Trophoblast cell (in vitro differentiated cells and primary cell): Measurements from ENCODE around the gene AGER.
A peak's percentile ranks its signal among the peaks of the same experiment; 100 is the strongest.

Experiments
- DNase-seq, 2 donors: peaks; one replicate each; pipeline ENCODE4 v3.0.0-alpha.2; 2016
- H2AFZ ChIP-seq: 2 replicates; pipeline ENCODE4 v1.6.1; 2013; ENCODE audit warnings: low read length, moderate library complexity, mild to moderate bottlenecking; ENCODE audit not compliant: insufficient read depth, poor library complexity
- H2AK5ac ChIP-seq: 2 replicates; pipeline ENCODE4 v1.6.1; 2013; ENCODE audit warnings: mild to moderate bottlenecking, low read length
- H2BK120ac ChIP-seq: 2 replicates; pipeline ENCODE4 v1.6.1; 2013; ENCODE audit warnings: low read length, mild to moderate bottlenecking, moderate library complexity; ENCODE audit not compliant: insufficient read depth, poor library complexity
- H2BK12ac ChIP-seq: 2 replicates; pipeline ENCODE4 v1.6.1; 2013; ENCODE audit warnings: mild to moderate bottlenecking, low read length, moderate library complexity
- H2BK5ac ChIP-seq: 2 replicates; pipeline ENCODE4 v1.6.1; 2013; ENCODE audit warnings: low read length, low read depth, moderate library complexity, mild to moderate bottlenecking; ENCODE audit not compliant: poor library complexity
- H3K14ac ChIP-seq: 2 replicates; pipeline ENCODE4 v1.6.1; 2013; ENCODE audit warnings: mild to moderate bottlenecking, low read length
- H3K18ac ChIP-seq: 2 replicates; pipeline ENCODE4 v1.6.1; 2013; ENCODE audit warnings: mild to moderate bottlenecking, low read length
- H3K23ac ChIP-seq: 2 replicates; pipeline ENCODE4 v1.6.1; 2013; ENCODE audit warnings: low read length
- H3K27ac ChIP-seq: 2 replicates; pipeline ENCODE4 v1.5.1; 2013; ENCODE audit warnings: low read depth, mild to moderate bottlenecking, inconsistent platforms, low read length, moderate library complexity
- H3K27me3 ChIP-seq: 2 replicates; pipeline ENCODE4 v1.6.1; 2013; ENCODE audit warnings: inconsistent platforms, mild to moderate bottlenecking, low read length, moderate library complexity; ENCODE audit not compliant: insufficient read depth
- H3K36me3 ChIP-seq, 2 experiments: 1 replicate in 1 of 2; 2 replicates in 1 of 2; pipeline ENCODE4 v1.6.1; 2013; ENCODE audit warnings: low read length in 2 of 2, mild to moderate bottlenecking in 2 of 2, moderate library complexity in 1 of 2; ENCODE audit not compliant: insufficient read depth in 2 of 2, control insufficient read depth in 1 of 2
- H3K4ac ChIP-seq: 2 replicates; pipeline ENCODE4 v1.6.1; 2013; ENCODE audit warnings: low read depth, mild to moderate bottlenecking, low read length, moderate library complexity
- H3K4me1 ChIP-seq, 2 experiments: 1 replicate in 1 of 2; 2 replicates in 1 of 2; pipeline ENCODE4 v1.6.1; 2013; ENCODE audit warnings: low read length in 2 of 2, mild to moderate bottlenecking in 2 of 2, moderate library complexity in 1 of 2; ENCODE audit not compliant: insufficient read depth in 2 of 2, control insufficient read depth in 1 of 2
- H3K4me2 ChIP-seq: 2 replicates; pipeline ENCODE4 v1.6.1; 2013; ENCODE audit warnings: inconsistent platforms, mild to moderate bottlenecking, low read length, moderate library complexity
- H3K4me3 ChIP-seq: 2 replicates; pipeline ENCODE4 v1.5.1; 2013; ENCODE audit warnings: mild to moderate bottlenecking, low read depth, low read length, inconsistent platforms
- H3K79me1 ChIP-seq: one replicate; pipeline ENCODE4 v1.6.1; 2013; ENCODE audit warnings: low read length
- H3K79me2 ChIP-seq: 2 replicates; pipeline ENCODE4 v1.6.1; 2013; ENCODE audit warnings: low read length, mild to moderate bottlenecking; ENCODE audit not compliant: control insufficient read depth, insufficient read depth, poor library complexity
- H3K9ac ChIP-seq: 2 replicates; pipeline ENCODE4 v1.6.1; 2013; ENCODE audit warnings: mild to moderate bottlenecking, low read length
- H3K9me3 ChIP-seq: 2 replicates; pipeline ENCODE4 v1.6.1; 2013; ENCODE audit warnings: low read depth, mild to moderate bottlenecking, control low read depth, inconsistent platforms, low read length; ENCODE audit not compliant: insufficient read depth
- H4K12ac ChIP-seq: 2 replicates; pipeline ENCODE4 v1.6.1; 2013; ENCODE audit warnings: low read depth, mild to moderate bottlenecking, low read length, moderate library complexity
- H4K8ac ChIP-seq: 2 replicates; pipeline ENCODE4 v1.6.1; 2013; ENCODE audit warnings: low read depth, mild to moderate bottlenecking, low read length, moderate library complexity
- H4K91ac ChIP-seq: one replicate; pipeline ENCODE4 v1.6.1; 2013; ENCODE audit warnings: low read depth, mild to moderate bottlenecking, low read length, moderate library complexity
- WGBS: extraction: QIAGEN DNeasy Blood & Tissue Kit; methylation state at CpG from one replicate; pipeline ENCODE4 v1.1.7; 2013; ENCODE audit warnings: missing lambda C conversion rate; ENCODE audit not compliant: insufficient read length, insufficient coverage; ENCODE audit errors: extremely low coverage; 5-methylcytosine and 5-hydroxymethylcytosine counted together

The AGER gene

DNA sequence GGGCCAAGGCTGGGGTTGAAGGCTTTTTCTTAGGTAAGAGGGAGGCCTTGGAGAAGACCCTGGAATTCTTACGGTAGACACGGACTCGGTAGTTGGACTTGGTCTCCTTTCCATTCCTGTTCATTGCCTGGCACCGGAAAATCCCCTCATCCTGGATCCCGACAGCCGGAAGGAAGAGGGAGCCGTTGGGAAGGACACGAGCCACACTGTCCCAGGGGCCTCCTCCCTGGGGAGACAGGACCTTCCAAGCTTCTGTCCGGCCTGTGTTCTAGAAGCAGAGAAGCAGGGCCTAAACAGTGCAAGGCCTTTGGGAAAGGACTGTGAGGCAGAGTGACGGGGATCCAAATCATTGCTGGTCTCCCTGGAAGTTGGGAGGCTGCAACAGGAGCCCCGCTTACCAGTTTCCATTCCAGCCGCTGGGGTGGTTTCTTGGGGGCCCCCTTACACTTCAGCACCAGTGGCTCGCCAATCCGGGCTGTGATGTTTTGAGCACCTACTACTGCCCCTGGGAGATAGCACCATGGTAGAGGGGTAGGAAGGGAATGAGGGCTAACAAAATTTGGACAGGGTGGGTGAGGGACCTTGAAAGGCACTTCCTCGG, 470 bp downstream of the AGER start:
- Histone ChIP-seq H3K79me2 (peaks cover 2% of the 10 kb centered on the region), H3K4me2 (no peak overlapping the region), H2BK120ac (no peak overlapping the region), H2AFZ (no peak overlapping the region), H2BK12ac (no peak overlapping the region), H3K23ac (no peak overlapping the region), H3K27ac (no peak overlapping the region), H3K36me3 (peaks cover 48 to 56% of the 10 kb centered on the region in 2 experiments), H3K4me3 (no peak overlapping the region), H4K8ac (no peak overlapping the region), H4K12ac (no peak overlapping the region), H3K9ac (no peak overlapping the region), H3K4me1 (peaks cover 0 to 10% of the 10 kb centered on the region in 2 experiments), H3K18ac (no peak overlapping the region), H2BK5ac (no peak overlapping the region), H3K27me3 (no peaks in the 10 kb centered on the region), H2AK5ac (no peak overlapping the region), H3K4ac (no peak overlapping the region), H3K9me3 (no peaks in the 10 kb centered on the region), H4K91ac (no peak overlapping the region), H3K14ac (no peak overlapping the region), H3K79me1 (no peaks in the 10 kb centered on the region)
- WGBS = no CpG with 5 or more reads among the region's 15 CpGs
- DNase-seq = no peak

DNA sequence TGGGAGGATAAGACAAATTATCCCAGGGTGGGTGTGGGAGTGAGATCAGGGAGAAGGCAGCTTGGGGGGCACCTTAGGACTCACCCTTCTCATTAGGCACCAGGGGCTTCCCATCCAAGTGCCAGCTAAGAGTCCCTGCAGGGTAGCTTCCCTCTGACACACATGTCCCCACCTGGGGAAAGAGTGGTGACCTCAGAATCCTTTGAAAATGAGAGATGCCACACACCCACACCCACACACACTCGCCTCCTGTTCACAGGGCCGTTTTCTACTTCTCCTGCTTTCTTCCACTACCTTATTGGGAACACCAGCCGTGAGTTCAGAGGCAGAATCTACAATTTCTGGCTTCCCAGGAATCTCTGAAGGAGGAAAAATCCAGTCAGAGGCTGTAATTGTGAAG, 1.0 kb downstream of the AGER start:
- no peak for DNase-seq
- Histone ChIP-seq H4K91ac (no peak overlapping the region), H3K79me1 (no peaks in the 10 kb centered on the region), H3K27ac (no peak overlapping the region), H3K79me2 (peaks cover 2% of the 10 kb centered on the region), H4K12ac (no peak overlapping the region), H2AFZ (no peak overlapping the region), H3K18ac (no peak overlapping the region), H3K4me2 (no peak overlapping the region), H3K9me3 (no peaks in the 10 kb centered on the region), H3K14ac (no peak overlapping the region), H4K8ac (no peak overlapping the region), H3K27me3 (no peaks in the 10 kb centered on the region), H3K36me3 (peaks cover 47 to 52% of the 10 kb centered on the region in 2 experiments), H2BK120ac (no peak overlapping the region), H3K4ac (no peak overlapping the region), H3K4me3 (no peak overlapping the region), H2BK12ac (no peak overlapping the region), H3K9ac (no peak overlapping the region), H3K4me1 (peaks cover 0 to 9% of the 10 kb centered on the region in 2 experiments), H2AK5ac (no peak overlapping the region), H2BK5ac (no peak overlapping the region), H3K23ac (no peak overlapping the region)
- WGBS = no CpG with 5 or more reads among the region's 3 CpGs

DNA sequence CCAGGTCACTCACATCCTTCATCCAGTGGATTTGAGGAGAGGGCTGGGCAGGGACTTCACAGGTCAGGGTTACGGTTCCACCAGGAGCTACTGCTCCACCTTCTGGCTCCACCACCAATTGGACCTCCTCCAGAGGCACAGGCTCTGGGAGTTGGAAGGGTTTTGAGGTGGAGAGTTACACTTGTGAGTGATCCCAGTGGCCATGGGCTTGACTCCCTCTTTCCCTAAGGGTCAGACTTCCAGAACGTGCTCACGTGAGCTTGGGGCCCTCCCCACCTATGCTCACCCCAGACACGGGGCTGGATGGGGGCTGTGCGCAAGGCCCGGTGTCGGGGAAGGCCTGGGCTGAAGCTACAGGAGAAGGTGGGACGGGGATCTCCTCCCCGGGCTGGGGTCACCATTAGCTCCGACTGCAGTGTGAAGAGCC, 1.5 kb downstream of the AGER start:
- Histone ChIP-seq H3K4me3 (no peak overlapping the region), H3K27me3 (no peaks in the 10 kb centered on the region), H3K79me2 (peaks cover 2% of the 10 kb centered on the region), H3K9ac (no peak overlapping the region), H3K4me1 (peaks cover 0 to 9% of the 10 kb centered on the region in 2 experiments), H4K91ac (no peak overlapping the region), H2AK5ac (no peak overlapping the region), H3K9me3 (no peaks in the 10 kb centered on the region), H2BK5ac (no peak overlapping the region), H3K79me1 (peaks cover under 1% of the 10 kb centered on the region), H3K14ac (no peak overlapping the region), H3K23ac (no peak overlapping the region), H3K4me2 (no peak overlapping the region), H3K36me3 (peaks cover 42 to 48% of the 10 kb centered on the region in 2 experiments), H4K8ac (no peak overlapping the region), H2AFZ (no peak overlapping the region), H2BK12ac (no peak overlapping the region), H3K27ac (no peak overlapping the region), H3K18ac (no peak overlapping the region), H2BK120ac (no peak overlapping the region), H3K4ac (no peak overlapping the region), H4K12ac (no peak overlapping the region)
- WGBS = no CpG with 5 or more reads among the region's 10 CpGs
- DNase-seq = no peak

GRCh38 chr6:32181915-32182529, 2.0 kb downstream of the AGER start:
- H2AK5ac ChIP-seq = no peak overlapping the region
- H3K9ac ChIP-seq = no peak overlapping the region
- peaks cover 2% of the 10 kb centered on the region for H3K79me2 ChIP-seq
- H3K4me2 ChIP-seq = no peak overlapping the region
- H3K4me3 ChIP-seq = peak overlapping the region; percentile 21
- H3K23ac ChIP-seq = no peak overlapping the region
- H3K36me3 ChIP-seq = peaks cover 37 to 43% of the 10 kb centered on the region in 2 experiments
- no peak overlapping the region for H3K4ac ChIP-seq
- no peaks in the 10 kb centered on the region for H3K27me3 ChIP-seq
- no peak overlapping the region for H4K91ac ChIP-seq
- H3K9me3 ChIP-seq = no peaks in the 10 kb centered on the region
- no peak for DNase-seq
- H2AFZ ChIP-seq = no peak overlapping the region
- no peak overlapping the region for H4K8ac ChIP-seq
- H3K4me1 ChIP-seq = peaks cover 0 to 10% of the 10 kb centered on the region in 2 experiments
- WGBS = no CpG with 5 or more reads among the region's 10 CpGs
- no peak overlapping the region for H4K12ac ChIP-seq
- H2BK120ac ChIP-seq = no peak overlapping the region
- no peak overlapping the region for H2BK12ac ChIP-seq
- no peak overlapping the region for H3K14ac ChIP-seq
- H2BK5ac ChIP-seq = no peak overlapping the region
- peaks cover 6% of the 10 kb centered on the region for H3K79me1 ChIP-seq
- H3K18ac ChIP-seq = no peak overlapping the region
- no peak overlapping the region for H3K27ac ChIP-seq
